HG02642 (cell line): Measurements from ENCODE around the gene FSTL4.
A peak's percentile ranks its signal among the peaks of the same experiment; 100 is the strongest.

Experiments
- ATAC-seq: cut with Tn5 transposase; IDR thresholded peaks from one replicate; pipeline ENCODE4 v1.9.1; 2021; ENCODE audit warnings: mild to moderate bottlenecking; ENCODE audit not compliant: unreplicated experiment, poor library complexity

FSTL4 gene

GRCh38 chr5:133316346-133317343 lies 295.7 kb downstream of the FSTL4 start:
- ATAC-seq, result no peak

GRCh38 chr5:133314086-133314485 lies 298.3 kb downstream of the FSTL4 start:
- ATAC-seq, result no peak

- no peak for ATAC-seq
Measured at GRCh38 chr5:133311176-133311575, 301.2 kb downstream of the FSTL4 start.

- no peak for ATAC-seq
Measured at GRCh38 chr5:133309984-133310621, 302.2 kb downstream of the FSTL4 start.

- no peak for ATAC-seq
Measured at GRCh38 chr5:133309166-133309795, 303.1 kb downstream of the FSTL4 start.

GRCh38 chr5:133307275-133307674 lies 305.1 kb downstream of the FSTL4 start:
- ATAC-seq, result peak; percentile 48

GRCh38 chr5:133304707-133305216 lies 307.6 kb downstream of the FSTL4 start:
- no peak for ATAC-seq

GRCh38 chr5:133304178-133304577 lies 308.2 kb downstream of the FSTL4 start:
- no peak for ATAC-seq

GRCh38 chr5:133303298-133303697 lies 309.0 kb downstream of the FSTL4 start:
- ATAC-seq, result no peak

GRCh38 chr5:133299728-133300127 lies 312.6 kb downstream of the FSTL4 start:
- no peak for ATAC-seq

- no peak for ATAC-seq
Measured at GRCh38 chr5:133299021-133299420, 313.3 kb downstream of the FSTL4 start.

GRCh38 chr5:133298447-133298846 lies 313.9 kb downstream of the FSTL4 start:
- ATAC-seq, result no peak

- no peak for ATAC-seq
Measured at GRCh38 chr5:133297293-133297692, 315.0 kb downstream of the FSTL4 start.

GRCh38 chr5:133296624-133297023 lies 315.7 kb downstream of the FSTL4 start:
- no peak for ATAC-seq

- no peak for ATAC-seq
Measured at GRCh38 chr5:133295520-133295919, 316.8 kb downstream of the FSTL4 start.

- no peak for ATAC-seq
Measured at GRCh38 chr5:133294380-133294779, 318.0 kb downstream of the FSTL4 start.

GRCh38 chr5:133293960-133294359 lies 318.4 kb downstream of the FSTL4 start:
- no peak for ATAC-seq

- ATAC-seq, result no peak
Measured at GRCh38 chr5:133292300-133292699, 320.0 kb downstream of the FSTL4 start.

- no peak for ATAC-seq
Measured at GRCh38 chr5:133291524-133291923, 320.8 kb downstream of the FSTL4 start.

GRCh38 chr5:133290669-133291240 lies 321.6 kb downstream of the FSTL4 start:
- no peak for ATAC-seq
